K562 (cell line): ENCODE data around the gene ZDHHC8. TPM values are rescaled to one million over a fixed set of nuclear protein-coding genes. Genes with fewer than 3 reads are reported as not detected.

Experiments
- ATAC-seq: fragments of 200-7000 bp; cut with Tn5 transposase; 3 replicates; pipeline ENCODE4 v1.9.1; 2020; ENCODE audit warnings: moderate library complexity
- BruUV-seq: library from RNA; stranded (reverse); fragments of 400-500 nt; replicated peaks from 2 replicates; lab custom pipeline; 2021; lab: Mats Ljungman, UMichigan
- CTCF ChIA-PET: fragments of 300-600 bp; formaldehyde crosslinking; extraction: SDS; loops from one replicate; lab custom pipeline; 2021; ENCODE audit warnings: low intra/inter-chr PET ratio; lab: Yijun Ruan, JAX
- POLR2A ChIA-PET: fragments of 300-600, 350-650 bp; sonication (Branson Sonifier 250); formaldehyde crosslinking; extraction: SDS; loops from one replicate; lab custom pipeline; 2021; ENCODE audit warnings: antibody characterized with exemption, inconsistent platforms; lab: Yijun Ruan, JAX
- DNase-seq, 4 experiments: peaks; one replicate each; pipeline versions ENCODE4 v3.0.0 to v3.0.0-alpha.2; 2011 to 2018; ENCODE audit warnings: low spot score in 3 of 4, mixed read lengths in 3 of 4; ENCODE audit errors: extremely low read depth in 1 of 4
- FAIRE-seq: peaks from 2 replicates; lab custom pipeline; 2011; peaks lifted over from hg19 to GRCh38; lab: Jason Lieb, UNC
- H2AFZ ChIP-seq: 2 replicates; pipeline ENCODE4 v1.6.0; 2011; ENCODE audit warnings: low read depth, low read length, control low read depth, inconsistent platforms
- H3K27ac ChIP-seq: fragments of 200-600 bp; 3 replicates; pipeline ENCODE4 v1.8.0; 2011; ENCODE audit warnings: low read depth, mild to moderate bottlenecking, control low read depth, inconsistent platforms, low read length, moderate library complexity, mixed read lengths; ENCODE audit errors: extremely low read depth
- H3K27me3 ChIP-seq, 2 experiments: fragments of 300-600 bp in 1 of 2; 2 replicates in 1 of 2; 3 replicates in 1 of 2; pipeline versions ENCODE4 v1.6.0 to v1.8.0; 2011; ENCODE audit warnings: inconsistent platforms in 2 of 2, low read length in 2 of 2, mild to moderate bottlenecking in 1 of 2, mixed read lengths in 1 of 2, moderate library complexity in 1 of 2; ENCODE audit not compliant: control insufficient read depth in 2 of 2, insufficient read depth in 2 of 2
- H3K36me3 ChIP-seq: fragments of 300-600 bp; 3 replicates; pipeline ENCODE4 v1.8.0; 2011; ENCODE audit warnings: mild to moderate bottlenecking, low read length, inconsistent platforms; ENCODE audit not compliant: control insufficient read depth, insufficient read depth
- H3K4me1 ChIP-seq, 2 experiments: fragments of 200-600 bp in 1 of 2; replicated peaks in 1 of 2; 2 replicates in 1 of 2; 3 replicates in 1 of 2; pipeline versions ENCODE4 v1.5.1 to v1.8.0; 2011; ENCODE audit warnings: inconsistent platforms in 2 of 2, low read length in 2 of 2, mild to moderate bottlenecking in 1 of 2, mixed read lengths in 1 of 2, moderate library complexity in 1 of 2; ENCODE audit not compliant: control insufficient read depth in 2 of 2, insufficient read depth in 2 of 2
- H3K4me2 ChIP-seq: 2 replicates; pipeline ENCODE4 v1.6.1; 2011; ENCODE audit warnings: low read length, control low read depth, inconsistent platforms, mixed read lengths; ENCODE audit not compliant: insufficient read depth
- H3K4me3 ChIP-seq: fragments of 200-600 bp; sonication (generic), shearing (Covaris generic); 2 replicates; pipeline ENCODE4 v1.5.1; 2016; ENCODE audit warnings: control low read depth, inconsistent platforms
- H3K79me2 ChIP-seq: fragments of 200-600 bp; 3 replicates; pipeline ENCODE4 v1.8.0; 2011; ENCODE audit warnings: low read length, inconsistent platforms; ENCODE audit not compliant: control insufficient read depth, insufficient read depth
- H3K9ac ChIP-seq, 2 experiments: 2 replicates each; pipeline versions ENCODE4 v1.6.0 to v1.6.1; 2011; ENCODE audit warnings: low read depth in 2 of 2, low read length in 2 of 2, control low read depth in 1 of 2, inconsistent platforms in 1 of 2, mild to moderate bottlenecking in 1 of 2, mixed read lengths in 1 of 2; ENCODE audit not compliant: insufficient read depth in 1 of 2
- H3K9me1 ChIP-seq: one replicate; pipeline ENCODE4 v1.6.0; 2011; ENCODE audit warnings: inconsistent platforms, mild to moderate bottlenecking, low read length, moderate library complexity; ENCODE audit not compliant: control insufficient read depth, insufficient read depth
- H3K9me3 ChIP-seq: replicated peaks from 2 replicates; pipeline ENCODE4 v1.5.1; 2011; ENCODE audit warnings: low read depth, low read length, inconsistent platforms; ENCODE audit not compliant: control insufficient read depth, insufficient read depth
- H4K20me1 ChIP-seq: replicated peaks from 2 replicates; pipeline ENCODE4 v1.6.1; 2011; ENCODE audit warnings: low read length, inconsistent platforms, mixed read lengths; ENCODE audit not compliant: control insufficient read depth, insufficient read depth
- BRD9 ChIP-seq: fragments of 450-650 bp; IDR thresholded peaks from 2 replicates; pipeline ENCODE4 v1.6.1; 2018; ENCODE audit warnings: low read depth; ENCODE audit not compliant: partially characterized antibody
- CBX3 ChIP-seq, 2 experiments: IDR thresholded peaks; 1 replicate in 1 of 2; 2 replicates in 1 of 2; pipeline ENCODE4 v1.6.1; 2012; ENCODE audit warnings: inconsistent platforms in 2 of 2, low read length in 2 of 2, borderline replicate concordance in 1 of 2, control low read depth in 1 of 2
- CGGBP1 ChIP-seq: fragments of 250-450 bp; sonication (Bioruptor Pico); IDR thresholded peaks from 2 replicates; pipeline ENCODE4 v1.9.0; 2021; ENCODE audit warnings: mild to moderate bottlenecking
- HCFC1 ChIP-seq: IDR thresholded peaks from 2 replicates; pipeline ENCODE4 v1.6.1; 2012; ENCODE audit warnings: low read depth, low read length, improper control_type of control experiment
- MED1 ChIP-seq: sonication (generic); formaldehyde crosslinking; IDR thresholded peaks from 2 replicates; pipeline ENCODE4 v1.8.1; 2023; ENCODE audit warnings: missing genetic modification reagents, borderline replicate concordance
- NFATC3 ChIP-seq: fragments of 450-650 bp; IDR thresholded peaks from 2 replicates; pipeline ENCODE4 v1.6.1; 2017; ENCODE audit warnings: mild to moderate bottlenecking
- RBFOX2 ChIP-seq: fragments of 200-400 bp; formaldehyde crosslinking; IDR thresholded peaks from 2 replicates; pipeline ENCODE4 v1.6.1; 2017; ENCODE audit warnings: low read depth, mild to moderate bottlenecking, low read length, moderate library complexity
- SUPT5H ChIP-seq: fragments of 450-650 bp; IDR thresholded peaks from 2 replicates; pipeline ENCODE4 v1.6.1; 2016
- TAF7 ChIP-seq: fragments of 450-650 bp; IDR thresholded peaks from 2 replicates; pipeline ENCODE4 v1.6.1; 2016; ENCODE audit warnings: missing genetic modification characterization, missing compliant biosample characterization
- THRB ChIP-seq: fragments of 450-650 bp; formaldehyde crosslinking; conservative IDR thresholded peaks from 2 replicates; pipeline ENCODE4 v1.4.0; 2022; ENCODE audit warnings: mild to moderate bottlenecking, missing genetic modification characterization
- ZFP30 ChIP-seq: fragments of 250-450 bp; sonication (Bioruptor Pico); IDR thresholded peaks from 2 replicates; pipeline ENCODE4 v1.8.0; 2022; ENCODE audit warnings: moderate library complexity, mild to moderate bottlenecking, inconsistent platforms, borderline replicate concordance
- ZNF311 ChIP-seq: fragments of 250-450 bp; sonication (Bioruptor Pico); IDR thresholded peaks from 2 replicates; pipeline ENCODE4 v1.4.0; 2020; ENCODE audit warnings: mild to moderate bottlenecking, moderate library complexity
- ZNF324 ChIP-seq: fragments of 250-450 bp; sonication (Bioruptor Pico); IDR thresholded peaks from 2 replicates; pipeline ENCODE4 v1.4.0; 2020; ENCODE audit warnings: mild to moderate bottlenecking
- ZNF699 ChIP-seq: fragments of 250-450 bp; sonication (Bioruptor Pico); IDR thresholded peaks from 2 replicates; pipeline ENCODE4 v1.8.0; 2021; ENCODE audit warnings: mild to moderate bottlenecking, moderate library complexity; ENCODE audit not compliant: insufficient replicate concordance
- WGBS: fragments of 100-300 bp; shearing (Covaris generic); methylation state at CpG from one replicate; pipeline ENCODE4 v1.1.6; 2016; ENCODE audit warnings: low coverage, mixed read lengths; ENCODE audit not compliant: insufficient coverage; ENCODE audit errors: missing lambda C conversion rate; 5-methylcytosine and 5-hydroxymethylcytosine counted together
- in situ Hi-C: fragments of 300-500 bp; cut with MboI; formaldehyde crosslinking; loops from 4 replicates; pipeline ENCODE4 v1.15.0; 2018; ENCODE audit warnings: inconsistent platforms, mixed read lengths
- intact Hi-C: fragments of 100-400 bp; cut with micrococcal nuclease; formaldehyde crosslinking; loops from 2 replicates; pipeline ENCODE4 v1.14.2; 2022
- polyA plus RNA-seq, 8 experiments: library from polyadenylated mRNA; depleted of rRNA in 4 of 8; stranded (reverse) in 5 of 8; unstranded in 3 of 8; fragments of >200 nt; fragmentation: Nextera tagmentation in 2 of 8; fragmentation: Illumina TruSeq in 1 of 8; extraction: Ambion mirVana in 2 of 8; extraction: Trizol in 1 of 8; gene quantifications; 2 replicates each; pipeline versions ENCODE4 v1.2.1 to v1.2.3, GENCODE V29; 2011 to 2014; ENCODE audit warnings: inconsistent platforms in 1 of 8, missing spikeins in 1 of 8
- total RNA-seq, 7 experiments: library from RNA; depleted of rRNA in 6 of 7; stranded (reverse); fragments of >200 nt in 6 of 7; fragmentation: Illumina TruSeq in 2 of 7; extraction: Trizol in 2 of 7; gene quantifications; 2 replicates each; pipeline versions ENCODE4 v1.2.1 to v1.2.3, GENCODE V29; 2011 to 2021; ENCODE audit warnings: low replicate concordance in 1 of 7
- TF ChIP-seq, protein P1 (sequence below): fragments of 200-800 bp; sonication (Bioruptor generic); IDR thresholded peaks from 2 replicates; pipeline ENCODE4 v1.6.1; 2017; ENCODE audit warnings: missing genetic modification characterization, missing compliant biosample characterization
- TF ChIP-seq, protein P2 (sequence below): fragments of 450-650 bp; IDR thresholded peaks from 2 replicates; pipeline ENCODE4 v1.6.1; 2016; ENCODE audit warnings: borderline replicate concordance

The ZDHHC8 gene
- total and polyA plus RNA-seq, 9 of the 15 experiments (the other 6 are each of a cell fraction or from before 2014, with no cell fraction given): 0.04 to 109 (median 16.4) TPM

GRCh38 chr22:20096574-20097420 is 34.8 kb upstream of the ZDHHC8 start:
- Histone ChIP-seq H2AFZ (no peak overlapping the region), H3K4me3 (no peak overlapping the region), H3K9ac (no peak overlapping the region), H3K27me3 (no peaks in the 10 kb centered on the region), H3K9me1 (no peaks in the 10 kb centered on the region), H4K20me1 (peaks cover 8% of the 10 kb centered on the region; the same call in 1 of the 2 replicates), H3K79me2 (peaks cover 65% of the 10 kb centered on the region), H3K4me2 (no peak overlapping the region), H3K4me1 (peaks cover 0 to 4% of the 10 kb centered on the region in 2 experiments; a peak in 1 of 5 replicates), H3K9me3 (no peaks in the 10 kb centered on the region; the same call in 1 of the 2 replicates), H3K27ac (no peak overlapping the region), H3K36me3 (peaks cover 96% of the 10 kb centered on the region)
- ATAC-seq: no peak
- intact Hi-C loops: no loop called here
- no peak for FAIRE-seq
- CTCF ChIA-PET: interaction anchor here (0.6 kb wide), 1 partner anchor 15 kb away, joined by 5 read pairs; no protein-coding TSS in a partner anchor
- POLR2A ChIA-PET: interaction anchor here (1.0 to 19.4 kb wide), 7 partner anchors 14 to 109 kb away, joined by 3 to 513 read pairs (median 3); partner anchors contain the start of genes DGCR8, RANBP1 and TRMT2A
- no TSS peak for BruUV-seq
- in situ Hi-C loops: no loop called here
- DNase-seq: no peak
- 99% methylated on average over 2 of the region's 2 CpGs for WGBS
- no peak for TF ChIP-seq MED1 (CRISPR knock-in tag)
- no peak for TF ChIP-seq TAF7 (tag)
- TF ChIP-seq CBX3 (IDR thresholded peaks at IDR 0.05; ENCODE audit: borderline replicate concordance in 1 of 2, low read length in 2 of 2): peak in 1 of 2 experiments; percentile 17; a peak in 2 of 3 replicates
- peak; percentile 17; the same call in 1 of the 2 replicates for TF ChIP-seq ZFP30 (CRISPR knock-in tag)
- 0 out of 2 replicates have a peak, but pooled peaks have one; percentile 29 for TF ChIP-seq ZNF311 (CRISPR knock-in tag)
- TF ChIP-seq ZNF699 (CRISPR knock-in tag): peak; percentile 35
- TF ChIP-seq, protein P1, sequence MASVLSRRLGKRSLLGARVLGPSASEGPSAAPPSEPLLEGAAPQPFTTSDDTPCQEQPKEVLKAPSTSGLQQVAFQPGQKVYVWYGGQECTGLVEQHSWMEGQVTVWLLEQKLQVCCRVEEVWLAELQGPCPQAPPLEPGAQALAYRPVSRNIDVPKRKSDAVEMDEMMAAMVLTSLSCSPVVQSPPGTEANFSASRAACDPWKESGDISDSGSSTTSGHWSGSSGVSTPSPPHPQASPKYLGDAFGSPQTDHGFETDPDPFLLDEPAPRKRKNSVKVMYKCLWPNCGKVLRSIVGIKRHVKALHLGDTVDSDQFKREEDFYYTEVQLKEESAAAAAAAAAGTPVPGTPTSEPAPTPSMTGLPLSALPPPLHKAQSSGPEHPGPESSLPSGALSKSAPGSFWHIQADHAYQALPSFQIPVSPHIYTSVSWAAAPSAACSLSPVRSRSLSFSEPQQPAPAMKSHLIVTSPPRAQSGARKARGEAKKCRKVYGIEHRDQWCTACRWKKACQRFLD (CRISPR knock-in tag): no peak
- 0 out of 2 replicates have a peak, but pooled peaks have one; percentile 60 for TF ChIP-seq CGGBP1 (CRISPR knock-in tag)
- peak; percentile 94 for TF ChIP-seq ZNF324 (CRISPR knock-in tag)
- no peak for TF ChIP-seq HCFC1
- TF ChIP-seq RBFOX2: 0 out of 2 replicates have a peak, but pooled peaks have one; percentile 19
- TF ChIP-seq SUPT5H: 0 out of 2 replicates have a peak, but pooled peaks have one; percentile 20
- TF ChIP-seq, protein P2, sequence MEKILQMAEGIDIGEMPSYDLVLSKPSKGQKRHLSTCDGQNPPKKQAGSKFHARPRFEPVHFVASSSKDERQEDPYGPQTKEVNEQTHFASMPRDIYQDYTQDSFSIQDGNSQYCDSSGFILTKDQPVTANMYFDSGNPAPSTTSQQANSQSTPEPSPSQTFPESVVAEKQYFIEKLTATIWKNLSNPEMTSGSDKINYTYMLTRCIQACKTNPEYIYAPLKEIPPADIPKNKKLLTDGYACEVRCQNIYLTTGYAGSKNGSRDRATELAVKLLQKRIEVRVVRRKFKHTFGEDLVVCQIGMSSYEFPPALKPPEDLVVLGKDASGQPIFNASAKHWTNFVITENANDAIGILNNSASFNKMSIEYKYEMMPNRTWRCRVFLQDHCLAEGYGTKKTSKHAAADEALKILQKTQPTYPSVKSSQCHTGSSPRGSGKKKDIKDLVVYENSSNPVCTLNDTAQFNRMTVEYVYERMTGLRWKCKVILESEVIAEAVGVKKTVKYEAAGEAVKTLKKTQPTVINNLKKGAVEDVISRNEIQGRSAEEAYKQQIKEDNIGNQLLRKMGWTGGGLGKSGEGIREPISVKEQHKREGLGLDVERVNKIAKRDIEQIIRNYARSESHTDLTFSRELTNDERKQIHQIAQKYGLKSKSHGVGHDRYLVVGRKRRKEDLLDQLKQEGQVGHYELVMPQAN: no peak
- 0 out of 2 replicates have a peak, but pooled peaks have one; percentile 13 for TF ChIP-seq NFATC3
- TF ChIP-seq THRB (CRISPR knock-in tag): 0 out of 2 replicates have a peak, but pooled peaks have one; percentile 38
- peak; percentile 6 for TF ChIP-seq BRD9
